ENCODE data around the gene AKR1C2.
"Not testable (repeated sequence)": the region's sequence is repeated elsewhere in the genome, so short reads cannot be mapped to it uniquely, and the experiment has no call there.

- TF ChIP-seq CTCF (conservative IDR thresholded peaks at IDR 0.05; ENCODE audit: low read length); EZH2phosphoT487 (IDR thresholded peaks at IDR 0.05; ENCODE audit: borderline replicate concordance, low read depth, low read length): not testable (repeated sequence)
Observed at GRCh38 chr10:4972369-4973142, 31.1 kb downstream of the AKR1C2 start.
